ENCODE results near the gene FAM181A.

Gene FAM181A

DNA sequence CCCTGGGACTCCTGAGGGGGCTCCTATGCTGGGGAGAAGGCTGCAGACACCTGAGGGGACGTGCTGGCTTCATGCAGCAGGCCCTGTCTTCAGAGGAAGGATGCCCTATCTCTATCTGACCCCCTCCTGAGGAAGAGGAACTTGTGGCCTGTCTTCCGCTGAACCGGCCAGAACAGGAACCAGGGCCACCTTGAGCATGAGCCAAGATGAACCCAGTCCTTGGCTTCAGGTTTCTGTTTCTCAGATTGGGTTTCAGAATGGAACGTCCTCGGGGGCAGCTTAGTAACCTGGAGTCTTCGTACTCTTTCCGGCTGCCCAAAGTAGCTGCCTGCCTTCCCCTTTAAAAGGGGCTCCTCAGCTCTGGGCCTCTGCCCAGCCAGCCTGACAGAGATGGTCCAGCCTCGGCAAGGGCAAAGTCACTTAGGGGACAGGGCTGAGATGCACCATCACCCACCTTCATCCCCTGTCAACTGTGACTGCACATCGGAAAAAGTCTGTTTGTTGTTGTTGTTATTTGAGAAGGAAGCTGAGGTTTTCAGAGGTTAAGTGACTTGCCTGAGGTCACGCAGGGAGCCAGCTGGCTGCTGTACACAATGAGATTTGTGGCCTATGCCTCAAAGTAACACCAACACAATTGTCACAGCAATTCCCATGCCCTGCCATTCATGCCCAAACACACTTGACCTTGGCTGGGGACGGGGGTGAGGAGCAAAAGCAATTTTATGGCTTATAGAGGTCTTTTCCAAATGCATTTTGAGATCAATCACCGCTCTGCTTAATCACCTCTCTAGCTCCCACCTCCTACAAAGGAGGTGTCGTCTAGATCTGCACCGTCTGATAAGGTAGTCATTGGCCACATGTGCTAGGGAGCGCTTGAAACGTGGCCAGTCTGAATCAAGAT lies 35.8 kb downstream of the FAM181A start:
- DNase-seq (ENCODE audit: low spot score): peak; percentile 59

DNA sequence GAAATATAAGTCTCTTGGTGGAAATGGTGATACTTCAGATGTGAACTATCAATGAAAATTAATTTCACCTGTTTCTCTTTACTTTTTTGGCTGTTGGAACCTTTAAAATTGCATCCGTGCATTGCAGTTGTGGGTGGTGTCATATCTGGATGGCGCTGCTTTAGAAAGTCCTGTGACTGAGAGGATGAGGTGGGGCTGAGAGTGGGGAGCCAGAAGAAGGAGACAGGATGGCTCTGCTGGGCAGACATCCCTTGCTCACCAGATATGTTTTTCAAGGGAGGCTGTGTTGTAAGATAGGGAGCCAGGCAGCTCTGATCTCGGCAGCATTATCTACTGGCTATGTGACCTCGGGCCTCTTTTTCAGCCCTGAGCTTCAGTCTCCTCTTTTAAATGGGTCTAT lies 36.5 kb downstream of the FAM181A start:
- DNase-seq (ENCODE audit: low spot score): no peak

DNA sequence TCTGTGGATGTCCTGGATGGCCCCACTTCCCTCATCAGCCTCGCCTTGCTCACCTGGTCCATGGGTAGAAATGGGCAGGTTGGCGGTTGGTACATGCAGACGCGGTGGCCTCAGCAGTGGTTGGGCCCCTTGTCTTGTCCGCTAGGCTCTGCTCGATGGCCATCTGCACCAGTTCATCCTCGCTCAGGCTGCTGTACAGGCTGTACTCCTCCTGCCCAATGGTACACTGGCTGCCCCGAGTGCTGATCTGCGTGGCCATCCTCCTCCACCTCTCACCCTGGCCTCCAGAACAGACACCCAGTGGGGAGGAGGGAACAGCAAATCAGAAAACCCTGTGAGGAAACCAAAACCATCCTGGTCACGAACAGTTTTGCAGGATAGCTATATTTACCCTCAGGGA lies 37.1 kb downstream of the FAM181A start:
- no peak for DNase-seq (ENCODE audit: low spot score)

DNA sequence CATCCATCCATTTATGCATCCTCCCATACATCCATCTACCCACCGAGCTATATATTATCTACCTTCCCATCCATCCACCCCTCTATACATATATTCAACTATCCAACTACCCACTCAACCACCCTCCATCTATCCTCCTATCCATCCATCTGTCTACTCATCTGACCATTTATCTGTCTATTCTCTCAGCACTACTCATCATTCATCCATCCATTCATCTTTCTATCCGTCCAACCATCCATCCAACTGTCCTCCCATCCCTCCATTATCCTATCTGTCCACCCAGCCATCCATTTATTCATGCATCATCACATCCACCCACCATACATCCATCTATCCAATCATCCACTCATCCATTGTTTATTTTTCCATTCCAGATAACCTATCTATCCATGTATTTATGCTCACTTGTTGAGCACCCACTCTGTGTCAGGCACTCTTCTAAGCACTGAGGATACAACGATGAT lies 37.7 kb downstream of the FAM181A start:
- no peak for DNase-seq (ENCODE audit: low spot score)

DNA sequence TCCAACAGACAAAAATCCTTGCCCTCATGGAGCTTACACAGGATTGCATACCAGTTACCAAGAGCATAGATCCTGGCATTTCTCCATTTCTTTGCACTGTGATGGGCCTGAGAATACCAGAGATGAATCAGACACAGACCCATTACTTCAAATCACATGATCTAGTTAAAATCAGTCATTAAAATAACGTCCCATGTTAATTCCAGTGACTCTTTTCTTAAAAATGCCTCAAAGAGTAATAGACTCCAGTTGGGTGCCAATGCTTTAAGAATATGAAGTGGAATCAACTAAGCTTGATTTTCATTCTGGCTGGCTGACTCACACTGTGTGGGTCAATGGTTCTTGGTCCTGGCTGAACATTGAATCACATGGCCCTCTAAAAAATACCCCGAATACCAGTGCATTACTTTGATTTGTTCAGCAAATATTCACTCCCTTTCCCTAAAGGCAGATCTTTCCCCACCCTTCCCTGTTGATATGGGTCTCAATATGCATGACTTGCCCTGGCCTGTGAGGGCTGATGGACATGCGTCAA lies 38.2 kb downstream of the FAM181A start:
- DNase-seq (ENCODE audit: low spot score): no peak

DNA sequence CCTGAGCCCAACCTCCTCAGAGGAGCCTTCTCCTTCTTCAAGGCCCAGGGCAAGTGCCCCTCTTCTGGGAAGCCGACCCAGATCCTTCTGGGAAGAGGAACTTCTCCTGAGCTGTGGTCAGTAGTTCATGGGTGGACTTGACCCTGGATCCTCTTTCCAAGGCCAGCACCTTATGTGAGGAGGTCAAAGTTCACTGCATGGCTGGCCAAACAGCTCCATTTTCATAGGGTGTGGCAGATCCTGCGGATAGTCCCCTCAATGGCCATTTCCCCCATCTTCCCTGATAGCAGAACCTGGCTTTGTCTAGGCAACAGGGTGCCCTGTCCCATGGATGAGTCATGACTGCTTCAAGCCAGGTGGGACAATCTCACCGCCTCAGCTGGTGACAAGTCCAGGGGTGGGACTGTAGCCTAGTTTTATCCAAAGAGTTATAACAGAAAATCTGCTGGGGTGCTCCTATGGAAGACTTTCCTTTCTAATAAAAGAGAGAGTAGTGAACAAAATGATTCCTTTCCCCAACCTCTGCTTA lies 38.9 kb downstream of the FAM181A start:
- DNase-seq (ENCODE audit: low spot score): no peak

DNA sequence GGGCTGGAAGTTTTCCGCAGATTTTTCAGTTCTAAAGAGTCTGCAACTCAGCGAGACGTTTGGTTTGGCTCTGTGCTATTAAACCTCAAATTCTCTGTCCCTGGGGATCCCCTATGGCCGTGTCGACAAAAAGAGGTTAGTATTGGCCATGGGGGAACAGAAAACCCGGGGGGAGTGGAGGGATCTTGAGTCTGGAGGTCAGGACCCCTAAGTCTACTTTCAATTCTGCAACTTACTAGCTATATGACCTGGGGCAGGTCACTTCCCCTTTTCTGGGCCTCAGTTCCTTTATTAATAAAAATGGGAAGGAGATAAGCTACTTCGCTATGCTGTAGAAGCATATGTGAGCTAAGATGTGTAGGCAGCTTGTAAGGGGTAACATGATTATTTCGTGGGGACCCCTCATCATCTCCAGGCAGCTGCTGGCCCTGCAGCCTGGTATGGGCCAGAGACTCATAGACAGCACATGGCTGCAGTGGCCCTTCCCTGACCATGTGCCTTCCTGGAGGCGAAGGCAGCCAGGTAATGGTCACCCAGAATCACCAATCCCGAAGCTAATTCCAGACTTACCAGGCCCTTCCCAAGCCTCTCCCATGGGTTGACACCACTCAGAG lies 40.6 kb downstream of the FAM181A start:
- no peak for DNase-seq (ENCODE audit: low spot score)

DNA sequence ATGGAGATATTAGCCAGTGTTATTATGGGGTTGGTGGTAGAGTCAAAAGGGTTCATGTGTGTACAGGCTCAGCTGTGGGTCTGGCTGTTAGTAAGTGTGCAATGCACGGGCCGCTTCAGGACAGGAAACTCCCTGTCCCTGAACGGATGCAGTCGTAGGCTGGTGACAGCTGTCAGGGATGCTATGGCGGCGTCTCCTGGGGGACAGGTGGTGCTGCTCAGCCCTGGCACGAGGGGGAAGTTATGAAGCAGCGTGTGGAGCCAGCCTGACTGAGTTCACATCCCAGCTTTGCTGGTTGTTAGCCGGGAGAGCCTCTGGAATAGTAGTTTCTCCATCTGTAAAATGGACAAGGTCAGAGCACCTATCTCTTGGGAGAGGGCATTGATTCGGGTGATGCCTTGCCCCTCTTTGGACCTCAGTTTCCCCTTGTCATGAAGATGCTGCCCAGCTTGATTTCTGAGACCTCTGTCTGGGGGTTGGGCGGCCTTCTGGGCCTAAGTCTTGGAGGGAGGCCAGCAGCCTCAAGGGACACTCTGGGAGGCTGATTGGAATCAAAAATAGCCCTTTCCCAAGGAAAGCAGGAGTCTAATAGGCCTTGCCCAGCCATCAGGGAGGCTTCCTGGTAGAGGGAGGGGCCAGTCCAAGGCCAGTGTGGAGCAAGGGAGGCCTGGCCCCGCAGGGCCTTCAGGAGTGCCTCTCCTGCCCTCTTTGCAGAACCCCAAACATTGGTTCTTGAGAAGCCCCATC lies 42.1 kb downstream of the FAM181A start:
- no peak for DNase-seq (ENCODE audit: low spot score)

DNA sequence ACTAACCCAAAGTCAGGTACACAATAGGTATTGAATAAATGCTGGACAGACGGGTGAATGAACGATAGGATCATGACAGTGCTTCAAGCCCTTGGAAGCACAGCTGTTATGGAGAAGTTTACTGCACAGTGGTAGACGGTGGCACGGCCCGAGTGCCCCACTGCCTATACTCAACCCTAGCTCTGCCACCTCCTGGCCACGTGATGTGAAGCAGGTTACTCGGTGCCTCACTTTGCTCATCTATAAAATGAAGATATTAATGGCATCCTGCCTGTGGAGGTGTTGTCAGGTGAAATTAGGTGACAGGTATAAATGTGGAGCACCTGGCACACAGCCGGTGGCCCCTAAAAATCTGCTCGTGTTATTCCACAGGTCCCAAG lies 43.4 kb downstream of the FAM181A start:
- peak; percentile 73 for DNase-seq (ENCODE audit: low spot score)

DNA sequence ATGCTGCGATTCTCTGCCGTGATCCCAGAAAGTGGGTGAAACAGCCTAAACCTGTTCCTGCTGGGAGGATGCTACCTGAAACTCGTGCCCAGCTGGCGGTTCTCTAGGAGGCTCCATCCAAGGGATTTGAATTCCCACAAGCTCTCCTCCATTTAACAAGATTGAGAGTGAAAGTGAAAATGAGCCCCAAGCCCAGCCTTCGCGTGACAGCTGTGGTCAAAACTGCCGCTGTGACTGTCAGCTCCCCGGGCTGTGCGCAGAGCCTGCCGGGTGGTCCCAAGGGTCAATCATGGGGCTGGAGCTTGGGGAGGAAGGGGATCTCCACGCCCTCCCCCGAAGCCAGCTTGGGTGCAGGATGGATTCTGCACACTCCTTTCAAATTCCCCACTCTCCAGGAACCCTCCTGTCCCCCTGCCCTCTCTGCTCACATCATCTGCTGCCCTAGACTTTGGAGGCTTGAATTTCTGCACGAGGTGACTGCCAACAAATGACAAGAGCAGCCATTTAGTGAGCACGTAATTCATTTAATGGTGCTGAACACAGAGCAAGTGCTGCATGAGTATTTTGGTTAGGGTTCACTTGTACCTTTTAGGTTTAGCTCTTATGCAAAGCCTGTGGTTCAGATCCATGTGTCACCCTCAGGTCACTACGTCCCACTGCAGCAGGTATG lies 44.0 kb downstream of the FAM181A start:
- DNase-seq (ENCODE audit: low spot score): peak; percentile 36

DNA sequence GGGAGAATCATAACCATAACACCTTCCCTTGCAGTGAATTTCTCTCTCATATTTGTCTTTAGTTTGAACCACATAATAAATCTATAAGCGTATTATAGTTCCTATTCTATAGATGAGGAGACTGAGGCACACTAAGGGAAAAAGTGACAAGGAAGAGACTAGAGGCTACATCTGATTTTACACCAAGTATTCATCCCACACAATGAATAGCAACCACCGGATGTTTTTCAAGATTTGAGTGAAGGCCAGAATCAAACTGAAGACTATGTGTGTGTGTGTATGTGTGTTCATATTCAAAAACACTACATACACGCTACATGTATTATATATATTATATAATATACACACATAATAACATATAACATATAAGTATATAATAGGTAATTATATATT lies 44.5 kb downstream of the FAM181A start:
- no peak for DNase-seq (ENCODE audit: low spot score)

DNA sequence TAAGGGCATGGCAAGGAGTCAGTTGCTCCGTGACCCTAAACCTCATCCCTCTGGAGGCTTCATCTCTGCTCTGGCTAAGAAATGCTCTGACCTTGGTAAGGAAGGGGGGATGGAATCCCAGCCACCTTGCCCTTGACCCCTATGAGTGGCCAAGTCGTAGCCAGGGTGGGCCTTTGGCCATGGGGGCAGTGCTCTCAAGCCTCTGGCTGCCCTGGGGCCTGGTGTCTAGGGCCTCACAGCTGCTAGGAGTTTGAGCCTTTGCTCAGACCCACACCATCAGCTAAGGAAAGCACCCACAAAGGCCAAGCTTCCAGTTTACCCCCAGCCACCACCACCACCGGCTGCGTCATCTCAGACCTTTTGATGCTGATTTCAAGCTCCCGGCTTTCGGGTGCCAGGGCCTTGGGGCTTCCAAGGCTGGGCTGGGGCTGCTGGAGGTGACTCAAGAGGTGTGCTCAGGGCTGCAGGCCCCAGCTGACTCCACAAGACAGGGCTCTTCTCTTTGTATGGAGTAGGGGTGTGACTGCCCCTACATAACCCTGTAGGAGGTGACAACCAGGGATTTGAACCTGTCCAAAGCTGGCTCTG lies 45.6 kb downstream of the FAM181A start:
- no peak for DNase-seq (ENCODE audit: low spot score)

DNA sequence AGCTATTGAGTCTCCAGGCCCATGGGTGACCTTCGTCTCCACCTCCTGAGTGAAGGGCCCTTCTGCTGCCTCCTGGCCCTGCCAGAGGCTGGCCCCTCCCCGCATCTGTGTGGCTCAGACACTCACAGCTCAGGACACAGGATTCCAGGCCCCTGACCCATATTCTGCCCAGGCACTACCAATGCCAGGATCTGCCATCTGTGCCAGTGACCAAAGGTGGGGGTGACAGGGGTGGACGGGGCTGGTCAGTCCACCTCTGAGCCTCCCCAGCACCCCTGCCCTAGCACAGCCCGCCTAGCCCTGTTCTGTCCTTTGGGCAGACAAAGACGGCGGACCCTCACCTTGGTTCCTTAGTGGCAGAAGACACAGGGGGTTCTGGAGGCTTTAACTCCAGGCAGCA lies 46.5 kb downstream of the FAM181A start:
- no peak for DNase-seq (ENCODE audit: low spot score)

DNA sequence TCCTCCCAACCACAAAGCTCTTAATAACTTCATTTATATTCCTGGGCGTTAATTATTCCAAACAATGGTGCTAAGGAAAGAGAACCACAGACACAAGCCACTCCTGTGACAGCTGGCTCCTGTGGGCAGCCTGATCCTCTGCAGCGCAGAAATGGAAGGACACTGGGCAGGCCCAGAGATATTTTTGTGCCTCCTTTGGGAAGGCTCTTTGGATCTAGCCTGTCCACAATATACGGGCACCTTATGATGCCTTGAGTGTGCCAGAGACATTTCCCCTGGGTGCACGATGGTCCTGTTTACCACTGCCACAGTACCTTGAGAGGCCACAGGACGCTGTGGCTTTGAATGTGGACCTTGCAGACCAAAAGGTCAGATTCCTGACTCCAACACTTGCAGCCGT lies 47.2 kb downstream of the FAM181A start:
- DNase-seq (ENCODE audit: low spot score): no peak

DNA sequence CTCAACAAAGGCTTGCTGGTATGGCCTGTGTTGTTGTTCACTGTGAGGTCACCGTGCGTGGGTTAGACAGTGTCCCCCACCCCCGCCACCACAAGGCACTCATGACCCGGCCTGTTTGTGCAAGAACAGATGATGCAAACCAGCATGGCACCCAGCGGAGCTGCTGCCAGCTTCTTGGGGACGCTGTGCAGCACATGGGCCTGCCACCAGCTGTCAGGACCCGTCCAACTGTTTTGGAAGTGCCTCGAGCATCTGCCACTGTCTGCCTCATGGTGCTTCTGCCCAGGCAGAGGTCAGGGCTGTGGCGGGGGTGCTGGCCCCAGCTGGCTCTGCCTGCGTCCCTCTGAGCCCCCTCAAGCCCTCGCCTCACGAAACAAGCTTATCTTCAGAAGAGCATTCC lies 47.7 kb downstream of the FAM181A start:
- no peak for DNase-seq (ENCODE audit: low spot score)

DNA sequence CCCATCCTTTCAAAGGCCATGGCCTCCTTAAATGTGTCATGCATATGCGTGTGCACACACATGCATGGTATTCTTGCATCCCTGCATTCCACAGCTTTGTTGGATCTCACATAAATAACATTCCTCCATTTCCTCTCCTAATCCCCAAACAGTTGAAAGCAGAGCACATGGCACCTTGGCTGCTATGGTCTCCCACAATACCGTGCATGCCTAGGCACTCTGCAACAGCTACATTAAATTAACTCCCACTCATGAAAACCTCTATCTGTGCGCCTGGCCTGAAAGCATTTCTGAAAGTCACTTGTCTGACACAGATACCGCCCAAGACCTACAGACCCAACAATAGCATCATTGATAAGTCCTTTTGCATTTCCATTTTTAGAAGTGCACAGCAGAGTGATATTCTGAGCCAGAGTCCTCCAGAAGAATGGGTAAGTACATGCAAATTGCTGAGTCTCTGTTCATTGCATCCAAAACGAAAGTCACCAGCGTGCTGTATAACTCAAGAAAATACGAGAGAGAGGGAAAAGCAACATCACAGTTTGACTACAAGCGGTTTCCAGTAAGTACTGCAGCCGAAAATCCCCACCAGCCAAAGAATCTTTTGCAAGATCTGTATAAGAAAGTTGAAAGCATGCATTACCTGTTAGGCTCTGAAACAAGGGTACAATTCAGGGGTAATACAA lies 48.8 kb downstream of the FAM181A start:
- DNase-seq (ENCODE audit: low spot score): peak; percentile 20

DNA sequence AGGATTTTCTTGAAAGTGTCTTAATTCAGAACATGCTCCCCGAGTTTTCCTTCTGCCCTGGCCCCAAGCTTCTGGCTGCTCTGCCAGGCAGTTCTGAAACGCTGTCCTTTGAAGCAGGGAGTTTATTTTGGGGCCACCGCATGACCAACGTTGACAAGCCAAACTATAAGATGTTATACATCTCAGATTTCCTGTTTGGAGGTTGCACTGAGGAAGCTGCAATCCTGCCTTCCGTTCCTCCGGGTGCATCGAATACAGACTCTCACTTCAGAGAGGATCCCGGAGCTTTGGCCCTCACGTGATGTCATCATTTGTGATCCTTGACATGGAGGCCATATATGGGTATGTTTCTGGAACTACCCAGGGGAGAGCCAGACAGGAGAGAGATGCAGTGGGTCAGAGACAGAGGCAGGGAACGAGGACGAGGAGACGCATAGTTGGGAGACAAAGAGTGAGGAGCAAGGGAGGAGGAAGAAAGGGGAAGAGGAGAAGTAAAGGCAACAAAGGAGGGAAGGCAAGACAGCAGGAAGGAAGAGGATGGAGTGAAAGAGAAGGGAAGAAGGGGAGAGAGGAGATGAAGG lies 49.4 kb downstream of the FAM181A start, which contains the start of gene ASB2:
Gene ASB2 (minus strand): TSS at position 94 of the 581 bp plus-strand sequence. CDS start 12,031 bp downstream, outside the sequence.
- no peak for DNase-seq (ENCODE audit: low spot score)

DNA sequence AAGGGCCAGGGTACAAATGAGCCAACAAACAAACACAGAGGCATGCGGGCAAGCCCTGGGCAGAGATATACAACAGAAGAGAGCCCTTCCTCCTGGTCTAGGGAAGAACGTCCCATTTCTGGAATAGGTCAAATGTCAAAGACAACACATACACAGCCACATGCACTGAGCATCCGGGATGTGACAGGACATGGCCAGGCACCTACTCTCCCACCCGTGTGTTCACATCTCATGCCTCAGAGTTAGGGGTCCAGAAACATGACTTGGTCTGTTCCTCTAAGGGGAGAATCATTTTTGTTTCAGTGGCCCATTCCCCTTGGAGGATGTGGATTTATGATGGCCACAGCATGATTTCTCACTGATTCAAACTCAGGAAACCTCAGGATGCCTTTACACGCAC lies 50.0 kb downstream of the FAM181A start:
- DNase-seq (ENCODE audit: low spot score): no peak

DNA sequence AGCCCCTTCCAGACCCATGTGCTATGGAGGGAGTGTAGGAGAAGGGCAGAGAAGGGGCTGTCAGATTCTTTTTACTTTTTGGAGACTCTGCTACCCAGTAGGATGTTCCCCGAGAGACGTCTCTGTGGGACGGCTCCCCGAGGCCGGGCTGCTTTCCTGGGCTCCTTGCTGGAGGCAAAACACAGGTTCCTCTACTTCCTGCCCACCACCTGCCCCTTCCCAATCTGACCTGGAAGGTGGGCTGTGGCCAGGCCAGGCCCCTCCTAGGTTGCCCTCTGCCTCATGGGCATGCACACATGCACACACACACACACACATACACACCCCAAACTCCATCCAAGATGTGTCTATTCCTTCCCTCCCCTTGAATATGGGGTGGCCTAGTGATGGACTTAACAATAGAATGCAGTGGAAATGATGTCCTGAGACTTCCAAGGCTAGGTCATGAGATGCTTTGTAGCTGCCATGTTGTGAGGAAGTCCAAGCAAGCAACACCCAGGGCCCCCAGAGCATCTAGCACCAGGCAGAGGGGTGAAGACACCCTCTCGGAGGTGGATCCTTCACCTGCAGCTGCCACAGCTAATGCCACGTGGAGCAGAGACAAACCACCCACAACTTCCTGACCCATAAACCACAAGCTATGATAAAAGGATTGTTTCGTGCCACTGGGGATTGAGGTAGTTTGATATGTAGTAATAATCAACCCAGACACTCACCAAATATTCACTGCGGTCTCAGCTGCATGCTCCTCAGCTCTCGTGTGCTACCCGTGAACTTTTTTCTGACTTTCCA lies 50.8 kb downstream of the FAM181A start:
- DNase-seq (ENCODE audit: low spot score): peak; percentile 87
